GM13976 (cell line): ENCODE data around the gene L3MBTL4.
"Not testable (repeated sequence)": the region's sequence is repeated elsewhere in the genome, so short reads cannot be mapped to it uniquely, and the experiment has no call there.

Experiments
- DNase-seq: peaks from one replicate; pipeline ENCODE4 v3.0.0; 2012; ENCODE audit warnings: low spot score
- in situ Hi-C: fragments of 300-500 bp; cut with MboI; formaldehyde crosslinking; loops from one replicate; pipeline ENCODE4 v1.12.0; 2022; ENCODE audit warnings: low sequenced_read_pairs, mixed read lengths, inconsistent platforms; ENCODE audit not compliant: unreplicated experiment
- TF ChIP-seq, protein P1 (sequence below): IDR thresholded peaks from 2 replicates; pipeline ENCODE4 v1.5.1; 2012; ENCODE audit warnings: borderline replicate concordance, mild to moderate bottlenecking; ENCODE audit not compliant: insufficient read depth; ENCODE audit errors: extremely low read depth, missing control alignments, control extremely low read depth

L3MBTL4 gene

GRCh38 chr18:6155707-6156106 is 259.0 kb downstream of the L3MBTL4 start:
- in situ Hi-C loops, result no loop called here
- TF ChIP-seq, protein P1, sequence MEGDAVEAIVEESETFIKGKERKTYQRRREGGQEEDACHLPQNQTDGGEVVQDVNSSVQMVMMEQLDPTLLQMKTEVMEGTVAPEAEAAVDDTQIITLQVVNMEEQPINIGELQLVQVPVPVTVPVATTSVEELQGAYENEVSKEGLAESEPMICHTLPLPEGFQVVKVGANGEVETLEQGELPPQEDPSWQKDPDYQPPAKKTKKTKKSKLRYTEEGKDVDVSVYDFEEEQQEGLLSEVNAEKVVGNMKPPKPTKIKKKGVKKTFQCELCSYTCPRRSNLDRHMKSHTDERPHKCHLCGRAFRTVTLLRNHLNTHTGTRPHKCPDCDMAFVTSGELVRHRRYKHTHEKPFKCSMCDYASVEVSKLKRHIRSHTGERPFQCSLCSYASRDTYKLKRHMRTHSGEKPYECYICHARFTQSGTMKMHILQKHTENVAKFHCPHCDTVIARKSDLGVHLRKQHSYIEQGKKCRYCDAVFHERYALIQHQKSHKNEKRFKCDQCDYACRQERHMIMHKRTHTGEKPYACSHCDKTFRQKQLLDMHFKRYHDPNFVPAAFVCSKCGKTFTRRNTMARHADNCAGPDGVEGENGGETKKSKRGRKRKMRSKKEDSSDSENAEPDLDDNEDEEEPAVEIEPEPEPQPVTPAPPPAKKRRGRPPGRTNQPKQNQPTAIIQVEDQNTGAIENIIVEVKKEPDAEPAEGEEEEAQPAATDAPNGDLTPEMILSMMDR, result no peak
- no peak for DNase-seq

DNA sequence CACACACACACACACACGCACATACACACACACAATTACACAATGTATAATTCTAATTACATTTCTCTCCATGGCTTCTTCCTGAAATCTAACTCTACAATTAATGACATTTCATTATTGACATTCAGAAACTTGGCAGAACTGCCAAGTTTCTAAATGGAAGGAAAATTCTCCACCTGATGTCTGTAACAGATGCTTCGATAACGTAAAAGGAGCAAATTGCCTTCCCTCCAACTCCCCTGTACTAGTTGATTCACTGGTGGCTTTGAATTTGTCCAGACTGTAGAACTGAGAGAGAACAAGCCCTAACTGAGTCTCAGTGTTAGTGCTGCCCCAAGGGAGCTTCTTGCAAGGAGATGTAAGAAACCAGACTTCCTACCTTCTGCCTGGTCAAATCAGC is 264.3 kb downstream of the L3MBTL4 start:
- TF ChIP-seq, protein P1, result no peak
- DNase-seq, result no peak
- in situ Hi-C loops, result no loop called here

DNA sequence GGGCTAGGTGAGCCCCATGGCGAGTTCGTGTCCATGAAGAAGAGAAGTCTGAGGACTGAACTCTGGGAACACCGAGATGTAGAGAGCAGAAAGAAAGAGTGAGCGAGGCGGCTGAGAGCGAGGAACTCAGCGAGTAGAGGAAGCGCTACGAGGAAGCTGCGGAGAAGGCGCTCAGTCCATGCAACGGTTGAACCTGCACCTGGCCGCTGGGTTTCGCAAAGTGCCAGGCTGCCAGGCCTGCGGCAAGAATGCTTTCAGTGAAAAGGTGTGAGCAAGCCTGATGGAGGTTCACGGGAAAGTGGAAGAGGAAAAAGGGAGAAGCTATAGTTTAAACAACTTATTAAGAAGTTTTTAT is 268.4 kb downstream of the L3MBTL4 start:
- TF ChIP-seq, protein P1, result no peak
- in situ Hi-C loops, result no loop called here
- no peak for DNase-seq

DNA sequence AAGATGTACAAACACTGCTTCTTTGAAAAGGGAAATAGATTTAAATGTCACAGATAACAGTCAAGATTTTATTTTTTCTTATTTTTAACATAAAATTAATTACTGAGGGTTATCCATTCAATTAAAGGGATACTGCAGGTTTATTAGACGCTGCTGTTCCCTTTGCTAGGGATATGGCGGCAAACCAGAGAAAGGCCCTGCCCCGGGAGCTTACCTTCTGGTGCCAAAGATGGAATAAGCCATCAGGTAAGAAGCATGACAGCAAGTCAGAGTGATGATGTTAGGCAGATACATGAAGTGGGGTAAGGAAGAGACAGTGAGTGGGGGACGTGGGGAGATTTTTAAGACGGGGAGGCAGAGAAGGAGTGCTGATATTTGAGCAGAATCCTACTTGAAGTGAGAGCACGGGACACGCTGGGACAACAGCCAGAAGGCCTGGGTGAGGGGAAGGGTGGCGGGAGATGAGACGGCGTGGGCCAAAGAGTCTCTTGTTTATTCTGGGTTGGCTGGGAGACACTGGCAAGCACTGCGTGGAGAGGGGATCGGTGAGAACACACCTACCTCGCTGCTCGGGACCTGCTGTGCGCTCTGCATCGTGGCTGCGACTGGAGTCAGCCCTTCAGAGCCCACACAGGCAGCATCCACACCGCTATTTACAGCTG is 268.9 kb downstream of the L3MBTL4 start:
- DNase-seq, result no peak
- TF ChIP-seq, protein P1, result no peak
- in situ Hi-C loops, result no loop called here

DNA sequence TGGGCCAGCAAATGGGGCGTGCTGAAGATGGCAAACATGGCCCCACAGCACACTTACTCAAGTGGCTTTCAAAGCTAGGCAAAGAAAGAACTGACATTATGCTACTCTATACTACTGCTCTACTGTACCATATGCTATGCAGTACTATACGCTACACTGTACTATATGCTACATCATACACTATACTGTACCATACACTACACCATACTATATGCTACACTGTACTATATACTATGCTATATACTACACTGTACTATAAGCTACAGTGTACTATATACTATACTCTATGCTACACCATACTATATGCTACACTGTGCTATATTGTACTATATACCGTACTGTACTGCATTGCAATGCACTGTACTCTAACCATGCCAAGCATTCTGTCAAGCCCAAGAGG is 275.7 kb downstream of the L3MBTL4 start:
- DNase-seq, result no peak

DNA sequence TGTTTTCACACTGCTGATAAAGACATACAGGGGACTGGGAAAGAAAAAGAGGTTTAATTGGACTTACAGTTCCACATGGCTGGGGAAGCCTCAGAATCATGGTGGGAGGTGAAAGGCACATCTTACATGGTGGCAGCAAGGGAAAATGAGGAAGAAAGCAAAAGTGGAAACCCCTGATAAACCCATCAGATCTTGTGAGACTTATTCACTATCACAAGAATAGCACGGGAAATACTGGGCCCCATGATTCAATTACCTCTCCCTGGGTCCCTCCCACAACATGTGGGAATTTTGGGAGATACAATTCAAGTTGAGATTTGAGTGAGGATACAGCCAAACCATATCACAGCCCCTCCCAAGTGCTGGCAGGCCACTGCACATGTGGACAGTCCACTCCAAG is 278.8 kb downstream of the L3MBTL4 start:
- in situ Hi-C loops, DNase-seq: not testable (repeated sequence)

More for the DNA sequence above, 275.7 kb downstream of the L3MBTL4 start:
- in situ Hi-C loops, result no loop called here
- TF ChIP-seq, protein P1, result no peak

DNA sequence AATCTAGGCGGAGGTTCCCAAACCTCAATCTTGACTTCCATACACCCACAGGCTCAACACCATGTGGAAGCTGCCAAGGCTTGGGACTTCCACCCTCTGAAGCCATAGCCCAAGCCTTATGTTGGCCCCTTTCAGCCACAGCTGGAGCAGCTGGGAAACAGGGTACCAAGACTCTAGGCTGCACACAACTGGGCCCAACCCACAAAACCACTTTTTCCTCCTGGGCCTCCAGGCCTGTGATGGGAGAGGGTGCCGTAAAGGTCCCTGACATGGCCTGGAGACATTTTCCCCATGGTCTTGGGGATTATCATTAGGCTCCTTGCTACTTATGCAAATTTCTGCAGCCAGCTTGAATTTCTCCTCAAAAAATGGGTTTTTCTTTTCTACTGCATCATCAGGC is 279.7 kb downstream of the L3MBTL4 start:
- in situ Hi-C loops, DNase-seq: not testable (repeated sequence)

GRCh38 chr18:6132751-6133368 is 281.9 kb downstream of the L3MBTL4 start:
- in situ Hi-C loops, result no loop called here
- TF ChIP-seq, protein P1, result no peak

More at GRCh38 chr18:6132751-6133368, 281.9 kb downstream of the L3MBTL4 start:
- DNase-seq, result no peak
